Nucleus accumbens (tissue), 56 donors: Measurements from ENCODE around the gene SLC38A4.
"Not testable (repeated sequence)": the region's sequence is repeated elsewhere in the genome, so short reads cannot be mapped to it uniquely, and the experiment has no call there.

Experiments used
- DNase-seq, 56 donors: peaks; one replicate each; lab custom pipeline; 2025; lab: John Stamatoyannopoulos, UW

The SLC38A4 gene, protein sequence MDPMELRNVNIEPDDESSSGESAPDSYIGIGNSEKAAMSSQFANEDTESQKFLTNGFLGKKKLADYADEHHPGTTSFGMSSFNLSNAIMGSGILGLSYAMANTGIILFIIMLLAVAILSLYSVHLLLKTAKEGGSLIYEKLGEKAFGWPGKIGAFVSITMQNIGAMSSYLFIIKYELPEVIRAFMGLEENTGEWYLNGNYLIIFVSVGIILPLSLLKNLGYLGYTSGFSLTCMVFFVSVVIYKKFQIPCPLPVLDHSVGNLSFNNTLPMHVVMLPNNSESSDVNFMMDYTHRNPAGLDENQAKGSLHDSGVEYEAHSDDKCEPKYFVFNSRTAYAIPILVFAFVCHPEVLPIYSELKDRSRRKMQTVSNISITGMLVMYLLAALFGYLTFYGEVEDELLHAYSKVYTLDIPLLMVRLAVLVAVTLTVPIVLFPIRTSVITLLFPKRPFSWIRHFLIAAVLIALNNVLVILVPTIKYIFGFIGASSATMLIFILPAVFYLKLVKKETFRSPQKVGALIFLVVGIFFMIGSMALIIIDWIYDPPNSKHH

DNA sequence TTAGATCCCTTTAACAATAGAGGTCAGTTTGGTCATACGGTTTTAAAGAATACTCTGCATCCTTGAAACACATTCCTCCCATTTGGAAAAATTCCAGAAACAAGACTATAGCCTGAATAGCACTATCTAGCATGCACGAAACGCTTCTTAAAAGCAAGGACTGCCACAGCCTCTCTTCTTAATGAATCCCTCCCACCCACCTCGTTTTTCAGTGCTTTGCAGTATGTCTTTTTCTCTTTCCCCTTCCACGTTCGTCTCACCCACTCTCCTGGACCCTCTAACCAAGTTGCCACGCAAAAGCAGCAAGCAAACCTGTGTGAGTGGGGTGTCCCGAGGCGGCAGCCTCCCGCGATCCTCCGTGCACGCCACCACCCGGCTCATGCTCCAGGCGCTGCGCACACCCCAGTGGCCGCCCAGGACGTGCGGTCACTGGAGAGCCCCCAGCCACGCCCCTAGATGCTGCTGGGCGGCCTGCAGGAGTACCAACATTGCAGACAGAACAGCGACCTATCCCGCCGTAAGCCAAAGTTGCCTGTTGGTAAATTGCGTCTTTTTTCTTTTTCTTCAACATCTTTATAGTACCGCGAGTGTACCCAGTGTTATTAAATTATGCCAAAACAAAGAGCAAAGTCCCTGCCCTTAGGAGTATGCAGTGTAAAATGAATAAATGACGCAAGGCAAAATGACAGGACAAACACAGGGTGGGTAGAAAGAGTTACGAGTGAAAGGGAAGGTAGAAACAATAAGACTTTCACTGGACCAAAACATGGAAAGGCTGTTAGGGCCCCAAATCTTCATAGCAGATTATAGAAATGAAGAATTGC is at the start of gene SLC38A4:
Gene SLC38A4 (minus strand): TSS at position 407 of the 824 bp plus-strand sequence. CDS start 32,926 bp downstream, outside the sequence.
- no peak for DNase-seq

DNA sequence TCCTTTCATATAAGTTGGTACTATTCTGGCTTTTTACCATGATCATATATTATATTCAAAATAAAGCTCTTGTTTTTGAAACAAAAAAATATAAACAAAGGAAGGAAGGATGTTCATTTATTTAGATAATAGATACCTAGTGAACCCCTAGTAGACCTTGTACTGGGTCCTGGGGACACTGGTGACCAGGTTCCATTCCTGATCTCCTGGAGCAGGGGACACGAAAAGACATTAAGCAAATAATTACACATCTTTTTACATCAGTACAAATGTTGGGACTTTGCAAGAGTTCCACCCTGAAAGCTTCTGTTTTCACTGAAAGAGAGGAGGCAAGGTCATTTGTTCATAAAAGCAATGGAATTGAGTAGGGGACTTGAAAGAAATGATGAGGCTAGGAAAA is 49.3 kb upstream of the SLC38A4 start:
- no peak for DNase-seq

DNA sequence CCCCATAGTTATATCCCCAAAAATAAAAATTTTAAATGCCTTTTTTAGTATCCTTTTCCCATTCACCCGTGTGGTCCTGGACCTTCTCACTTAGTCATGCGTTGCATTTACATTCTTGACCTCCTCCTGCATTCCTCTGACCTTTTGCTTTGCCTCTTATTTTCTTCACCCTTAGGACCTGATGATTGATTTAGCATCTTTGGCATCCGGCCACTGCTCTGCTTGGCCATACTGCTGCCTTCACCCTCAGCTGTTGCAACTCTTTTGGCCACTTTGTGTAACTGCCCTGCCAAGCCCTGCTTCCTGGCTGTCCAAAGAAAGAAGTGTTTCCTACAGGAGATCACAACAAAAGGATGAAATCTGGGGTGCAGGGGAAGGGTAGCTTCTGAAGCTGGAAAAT is 48.8 kb upstream of the SLC38A4 start:
- DNase-seq: no peak

DNA sequence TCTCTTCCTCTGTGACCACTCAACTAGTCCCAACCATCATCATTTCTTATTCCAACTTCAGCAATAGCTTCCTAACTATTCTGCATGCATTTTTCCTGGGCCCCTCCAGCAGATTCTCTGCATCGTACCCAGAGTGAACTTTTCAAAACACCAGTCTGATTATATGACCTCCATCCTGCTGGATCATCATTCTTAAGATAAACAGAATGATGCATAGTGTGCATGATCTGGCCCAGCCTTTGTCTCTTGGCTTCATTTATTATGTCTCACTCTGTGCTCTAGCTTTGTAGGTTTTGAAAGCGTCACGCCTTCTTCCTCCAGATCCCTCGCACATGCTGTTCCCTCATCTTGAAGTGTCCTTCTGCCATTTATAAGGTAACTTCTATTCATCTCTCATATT is 46.3 kb upstream of the SLC38A4 start:
- no peak for DNase-seq

DNA sequence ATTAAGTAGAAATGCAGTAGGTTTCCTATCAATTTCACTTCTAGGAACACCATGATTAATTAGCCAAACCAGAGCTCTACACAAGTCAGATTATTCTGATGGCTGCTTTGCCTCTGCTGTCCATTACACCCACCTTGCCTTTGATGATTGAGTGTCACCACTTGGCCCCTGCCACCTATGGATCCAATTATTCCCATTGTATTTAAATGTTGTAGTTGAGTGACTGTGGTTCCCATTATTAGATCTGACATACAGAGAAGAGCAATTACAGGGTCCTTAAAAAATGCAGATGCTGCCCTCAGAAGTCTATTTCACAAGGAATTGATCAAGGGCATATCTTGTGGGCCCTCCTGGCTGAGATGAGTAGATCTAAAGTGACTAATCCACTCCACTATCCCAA is 39.5 kb upstream of the SLC38A4 start:
- DNase-seq: no peak

DNA sequence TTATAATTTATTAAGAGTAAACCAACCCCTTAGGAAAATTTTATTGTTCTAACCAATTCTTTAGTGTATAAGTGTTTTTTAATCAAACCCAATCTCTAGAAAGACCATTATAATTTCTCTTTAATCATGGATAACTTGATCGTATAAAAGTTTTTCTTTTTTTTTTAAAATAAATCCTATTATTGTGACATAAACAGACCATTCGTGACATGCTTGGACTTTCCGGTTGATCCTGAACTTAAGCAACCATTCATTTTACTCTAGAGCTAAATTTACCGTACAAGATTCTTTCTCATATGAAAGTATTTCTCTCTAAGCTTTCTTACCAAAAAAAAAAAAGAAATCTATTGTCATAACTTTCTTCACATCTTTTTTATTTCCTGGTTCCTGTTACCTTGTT is 32.6 kb upstream of the SLC38A4 start:
- no peak for DNase-seq

DNA sequence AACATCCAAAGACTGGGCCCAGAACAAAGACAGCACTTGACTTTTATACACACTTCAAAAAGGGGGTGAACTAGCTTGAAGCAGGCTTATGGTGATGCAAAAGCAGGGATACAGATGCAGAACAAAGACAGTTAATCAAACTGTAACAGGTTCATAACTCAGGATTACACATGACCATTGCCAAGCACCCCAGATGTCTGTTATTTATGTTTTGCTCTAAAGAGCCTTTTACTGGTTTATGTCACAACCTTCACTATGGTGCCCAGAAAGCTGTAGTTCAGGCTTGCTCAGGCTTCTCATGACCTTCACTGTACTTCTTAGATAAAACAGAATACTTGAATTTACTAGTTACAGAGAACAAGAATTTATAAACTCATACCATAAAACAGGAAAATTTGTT is 31.7 kb upstream of the SLC38A4 start:
- DNase-seq: no peak

DNA sequence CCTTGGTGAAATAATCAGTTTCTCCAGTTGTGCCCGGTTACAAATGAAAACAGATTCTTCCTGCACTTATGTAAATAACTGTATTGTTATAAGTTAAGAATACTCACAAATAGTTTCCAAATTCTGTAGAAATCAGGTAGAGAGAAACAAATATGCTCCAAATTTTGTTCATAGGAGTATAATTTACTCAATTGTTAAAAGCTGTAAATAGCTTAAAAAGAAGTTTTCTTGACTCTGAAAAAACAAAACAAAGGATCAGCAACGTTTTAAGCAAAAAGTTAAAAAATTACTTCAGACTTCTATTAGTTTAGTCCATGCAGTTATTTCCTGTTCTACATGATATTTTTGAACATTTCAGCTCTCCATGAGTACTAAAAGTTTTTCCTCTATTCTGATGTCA is 30.0 kb upstream of the SLC38A4 start:
- no peak for DNase-seq

DNA sequence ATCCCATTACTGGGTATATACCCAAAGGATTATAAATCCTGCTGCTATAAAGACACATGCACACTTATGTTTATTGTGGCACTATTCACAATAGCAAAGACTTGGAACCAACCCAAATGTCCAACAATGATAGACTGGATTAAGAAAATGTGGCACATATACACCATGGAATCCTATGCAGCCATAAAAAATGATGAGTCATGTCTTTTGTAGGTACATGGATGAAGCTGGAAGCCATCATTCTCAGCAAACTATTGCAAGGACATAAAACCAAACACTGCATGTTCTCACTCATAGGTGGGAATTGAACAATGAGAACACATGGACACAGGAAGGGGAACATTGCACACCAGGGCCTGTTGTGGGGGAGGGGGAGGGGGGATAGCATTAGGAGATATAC is 28.4 kb upstream of the SLC38A4 start:
- not testable (repeated sequence) for DNase-seq

DNA sequence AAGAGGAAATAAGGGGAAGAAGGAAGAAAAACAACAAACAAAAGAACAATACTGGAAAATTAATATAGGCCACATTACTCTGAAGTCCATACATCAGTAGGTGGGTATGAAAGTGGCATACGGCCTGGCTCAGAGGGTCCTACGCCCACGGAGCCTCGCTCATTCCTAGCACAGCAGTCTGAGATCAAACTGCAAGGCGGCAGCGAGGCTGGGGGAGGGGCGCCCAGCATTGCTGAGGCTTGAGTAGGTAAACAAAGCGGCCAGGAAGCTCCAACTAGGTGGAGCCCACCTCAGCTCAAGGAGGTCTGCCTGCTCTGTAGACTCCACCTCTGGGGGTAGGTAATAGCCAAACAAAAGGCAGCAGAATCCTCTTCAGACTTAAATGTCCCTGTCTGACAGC is 23.0 kb upstream of the SLC38A4 start:
- DNase-seq: not testable (repeated sequence)

DNA sequence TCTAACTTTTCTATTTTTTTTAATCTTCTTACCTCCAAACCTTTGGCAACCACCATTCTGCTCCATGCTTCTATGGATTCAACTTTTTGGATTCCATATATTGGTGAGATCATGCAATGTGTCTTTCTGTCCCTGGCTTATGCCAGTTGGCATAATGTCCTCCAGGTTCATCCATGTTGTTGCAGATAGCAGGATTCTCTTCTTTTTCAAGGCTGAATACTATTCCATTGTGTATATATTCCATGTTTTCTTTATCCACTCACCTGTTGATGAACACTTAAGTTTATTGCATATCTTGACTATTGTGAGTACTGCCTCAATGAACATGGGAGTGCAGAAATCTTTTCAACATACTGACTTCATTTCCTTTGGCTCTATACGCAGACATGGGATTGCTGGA is 21.2 kb upstream of the SLC38A4 start:
- no peak for DNase-seq

DNA sequence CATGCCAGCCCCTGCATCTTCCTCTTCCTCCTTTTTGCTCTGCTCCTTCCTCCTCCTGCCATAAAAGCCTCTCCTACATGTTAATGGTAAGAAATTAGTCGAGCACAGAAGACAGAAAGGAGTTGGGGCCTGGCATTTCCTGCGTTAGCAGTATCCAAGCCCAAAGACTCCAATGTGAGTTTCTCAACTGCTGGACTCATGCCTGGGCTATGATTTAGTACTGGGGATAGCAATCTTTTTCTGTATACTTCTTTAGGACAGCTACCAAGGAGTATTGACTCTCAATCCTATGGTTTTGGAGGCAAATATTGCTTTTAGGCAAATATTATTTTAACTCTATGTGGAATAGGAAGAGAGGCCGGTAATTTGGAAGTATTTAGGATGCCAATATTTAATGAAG is 18.0 kb upstream of the SLC38A4 start:
- DNase-seq: no peak

DNA sequence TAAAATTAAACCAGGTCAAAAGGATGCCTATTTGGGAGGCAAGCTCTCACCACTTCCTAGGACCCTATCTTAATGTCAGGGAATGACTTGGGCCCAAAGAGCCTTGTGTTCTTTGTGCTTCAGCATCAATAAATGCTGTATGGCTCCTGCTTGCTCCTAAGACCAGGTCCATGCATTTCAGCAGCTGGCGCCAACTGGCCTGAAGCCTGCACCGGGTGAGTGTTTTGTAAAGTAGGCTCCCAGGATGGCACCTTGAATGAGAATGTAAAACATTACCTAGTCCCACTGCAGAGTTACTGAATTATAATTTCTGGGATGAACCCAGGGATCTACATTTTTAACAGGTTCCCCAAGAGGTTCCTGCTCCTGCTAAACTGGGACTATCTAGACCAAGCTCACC is 16.1 kb upstream of the SLC38A4 start:
- no peak for DNase-seq

DNA sequence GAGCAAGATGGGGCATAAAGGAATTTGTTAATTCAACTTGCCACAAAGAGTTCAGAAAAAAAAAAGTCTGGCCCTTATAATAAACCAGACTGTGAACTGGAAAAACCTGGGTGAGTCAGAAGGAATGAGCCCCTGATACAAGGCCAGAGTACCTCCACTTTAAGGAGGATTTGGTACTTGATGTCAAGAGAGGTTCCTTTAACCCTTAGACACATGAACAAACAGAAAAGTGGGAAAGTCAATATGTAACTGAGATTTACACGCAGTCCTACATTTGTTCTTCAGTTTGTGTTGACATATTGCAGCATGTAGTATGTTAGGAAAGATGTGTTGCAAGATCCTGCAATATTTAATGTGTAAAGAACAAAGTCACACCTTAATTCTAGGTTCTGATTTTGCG is 14.2 kb upstream of the SLC38A4 start:
- DNase-seq: no peak

DNA sequence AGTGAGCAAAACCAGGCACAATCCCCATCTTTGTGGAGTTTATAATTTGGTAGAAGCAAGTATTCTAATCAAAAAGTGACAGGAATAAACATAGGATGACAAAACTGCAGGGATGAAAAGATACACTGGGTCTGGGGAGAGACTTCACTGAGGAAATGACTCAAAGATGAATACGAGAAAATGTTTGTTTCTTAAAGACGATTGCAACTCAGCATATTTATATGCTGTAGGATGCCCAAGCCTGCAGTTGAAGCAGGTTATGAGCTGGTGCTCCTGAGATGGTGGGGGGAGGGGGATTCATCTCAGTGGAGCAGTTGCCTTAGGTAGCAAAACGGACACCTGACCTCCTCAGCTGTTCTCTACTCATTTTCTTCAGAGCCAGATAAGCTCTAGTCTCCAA is 13.4 kb upstream of the SLC38A4 start:
- no peak for DNase-seq

DNA sequence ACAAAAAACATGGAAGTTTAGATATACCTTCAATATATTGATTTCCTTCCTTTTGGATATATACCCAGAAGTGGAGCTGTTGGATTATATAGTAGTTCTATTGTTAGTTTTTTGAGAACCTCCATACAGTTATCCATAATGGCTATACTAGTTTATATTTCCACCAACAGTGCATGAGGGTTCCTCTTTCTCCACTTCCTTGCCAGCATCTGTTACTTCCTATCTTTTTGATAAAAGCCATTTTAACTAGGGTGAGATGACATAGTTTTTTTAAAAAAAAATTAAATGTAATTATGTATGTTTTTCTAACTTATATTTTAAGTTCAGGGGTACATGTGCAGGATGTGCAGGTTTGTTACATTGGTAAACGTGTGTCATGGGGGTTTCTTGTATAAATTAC is 10.0 kb upstream of the SLC38A4 start:
- DNase-seq: no peak

DNA sequence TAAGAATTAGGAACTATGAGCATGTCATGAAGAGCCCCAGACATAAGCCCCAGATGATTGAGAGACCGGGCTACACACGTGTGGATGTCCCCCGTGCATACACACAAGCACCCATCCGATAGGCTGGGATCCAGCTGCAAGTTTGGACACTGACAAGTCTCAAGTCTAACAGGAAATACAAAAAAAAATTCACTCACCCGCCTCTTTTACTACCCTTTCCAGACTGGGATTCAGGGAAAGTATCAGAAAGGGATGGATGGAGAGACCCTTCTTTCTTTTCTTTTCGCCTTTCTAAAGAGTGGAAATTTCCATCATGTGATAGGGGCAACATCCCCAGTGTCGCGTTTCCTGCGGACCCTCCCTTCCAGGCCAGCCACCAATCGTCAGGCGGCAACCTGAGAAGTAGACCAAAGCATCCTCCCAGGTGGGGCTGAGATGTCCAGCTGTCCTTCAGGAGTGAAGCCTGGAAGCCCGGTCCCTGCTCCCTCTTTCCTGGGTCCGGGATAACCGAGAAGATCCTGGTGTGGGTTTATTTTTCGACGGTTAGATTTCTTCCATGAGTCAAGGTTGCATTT is 6.4 kb upstream of the SLC38A4 start:
- DNase-seq: no peak

DNA sequence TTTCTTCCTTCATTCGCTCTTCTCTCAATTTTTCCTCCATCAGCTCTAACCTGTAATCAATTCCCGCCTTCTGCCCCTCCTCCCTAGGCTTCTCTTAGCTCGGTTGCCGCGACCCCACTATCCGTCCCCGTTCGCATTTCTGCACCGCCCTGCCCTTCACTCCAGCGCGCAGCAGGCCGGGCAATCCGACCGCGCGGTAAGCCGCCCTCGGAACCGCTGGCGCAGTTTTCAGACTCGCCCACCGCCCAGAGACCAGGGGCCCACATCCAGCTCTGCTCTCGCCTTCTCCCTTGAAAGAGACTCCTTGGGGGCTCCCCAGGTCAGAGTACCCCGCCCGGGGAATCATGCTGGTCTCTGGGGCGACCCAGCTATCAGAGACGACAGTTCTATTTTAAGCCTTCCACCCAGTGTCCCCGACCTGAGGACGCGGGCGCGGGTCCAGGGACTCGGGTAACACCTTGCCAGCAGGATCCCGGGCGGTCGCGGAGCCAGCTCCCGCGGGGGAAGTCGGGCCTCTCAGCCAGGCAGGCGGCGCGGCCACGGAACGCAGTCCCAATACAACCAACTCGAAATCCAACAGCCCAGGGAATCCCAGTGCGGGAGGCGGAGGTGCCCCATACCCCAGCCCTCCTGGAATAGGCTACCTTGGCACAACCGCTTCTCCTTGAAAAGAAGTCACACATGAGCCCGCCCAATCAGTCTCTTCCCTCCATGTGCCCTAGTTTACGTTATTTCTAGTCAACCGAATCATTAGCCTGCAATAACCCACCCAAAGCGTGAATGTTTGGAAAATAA is 5.7 kb upstream of the SLC38A4 start:
- no peak for DNase-seq

DNA sequence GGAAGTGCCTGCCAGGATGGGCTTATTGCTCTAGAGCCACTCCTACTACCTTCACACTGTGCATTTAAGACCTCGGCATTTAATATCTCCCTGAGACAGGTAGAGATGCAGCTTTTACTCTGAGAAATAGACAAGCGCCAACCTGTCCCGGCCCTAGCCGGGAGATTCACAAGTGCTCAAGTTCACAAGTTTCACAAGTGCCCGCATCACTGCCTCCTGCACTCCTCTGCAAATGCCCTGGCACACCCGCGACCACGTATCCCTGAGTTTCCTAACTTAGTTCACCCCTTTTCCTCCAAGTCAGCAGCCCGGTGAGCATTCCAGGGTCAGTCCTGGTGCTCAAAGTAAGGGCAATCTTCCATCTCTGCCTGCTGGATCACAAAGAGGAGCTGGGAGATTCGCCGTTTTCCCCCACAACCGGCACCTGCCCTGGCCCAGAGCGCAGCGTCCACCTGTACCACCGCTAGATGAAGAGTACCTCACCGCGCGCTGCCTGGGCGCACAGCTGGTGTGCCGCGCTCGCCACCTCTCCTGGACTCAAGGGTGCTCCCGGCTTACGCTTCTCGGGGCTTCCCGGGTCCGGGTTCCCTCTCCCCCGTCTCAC is 5.0 kb upstream of the SLC38A4 start:
- no peak for DNase-seq

DNA sequence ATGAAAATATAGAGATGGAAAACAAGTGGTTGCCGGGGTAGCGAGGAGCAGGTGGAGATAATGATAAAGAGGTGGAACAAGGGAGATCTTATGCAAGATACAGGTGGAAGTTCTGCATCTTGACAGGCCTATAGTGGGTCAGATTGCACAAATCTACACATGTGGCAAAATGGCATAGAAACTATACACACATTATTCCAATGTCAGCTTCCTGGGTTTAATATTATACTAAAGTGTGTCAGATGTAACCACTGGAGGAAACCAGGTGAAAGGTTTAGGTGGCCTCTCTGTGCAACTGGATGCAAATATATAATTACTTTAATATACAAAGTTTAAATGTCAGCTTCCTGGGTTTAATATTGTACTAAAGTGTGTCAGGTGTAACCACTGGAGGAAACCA is 1.1 kb downstream of the SLC38A4 start:
- no peak for DNase-seq
